Neural cell (in vitro differentiated cells): ENCODE data around the gene ANGPTL7. TPM values are rescaled to one million over a fixed set of nuclear protein-coding genes. Genes with fewer than 3 reads are reported as not detected.

ENCODE experiments used
- H2AFZ ChIP-seq: fragments of 200-600, 300-800 bp; sonication (generic), shearing (Covaris generic); 2 replicates; pipeline ENCODE4 v1.6.0; 2014; ENCODE audit warnings: low read depth, mild to moderate bottlenecking, antibody characterized with exemption, low read length, moderate library complexity
- H3F3A ChIP-seq: fragments of 200-600 bp; shearing (Covaris generic); 2 replicates; pipeline ENCODE4 v1.6.1; 2016; ENCODE audit warnings: mild to moderate bottlenecking, moderate library complexity, mixed read lengths, antibody characterized with exemption, low read length; ENCODE audit not compliant: insufficient read depth, poor library complexity, severe bottlenecking
- H3K27ac ChIP-seq: fragments of 200-600, 300-800 bp; sonication (generic), shearing (Covaris generic); 2 replicates; pipeline ENCODE4 v1.5.1; 2014; ENCODE audit warnings: mild to moderate bottlenecking, low read length, moderate library complexity
- H3K27me3 ChIP-seq: fragments of 300-800, 200-600 bp; sonication (generic), shearing (Covaris generic); 2 replicates; pipeline ENCODE4 v1.6.0; 2014; ENCODE audit warnings: mild to moderate bottlenecking, low read depth, low read length, moderate library complexity; ENCODE audit not compliant: insufficient read depth
- H3K36me3 ChIP-seq: fragments of 300-800, 200-600 bp; sonication (generic), shearing (Covaris generic); 2 replicates; pipeline ENCODE4 v1.5.1; 2014; ENCODE audit warnings: mild to moderate bottlenecking, antibody characterized with exemption, low read length, moderate library complexity; ENCODE audit not compliant: insufficient read depth
- H3K4me2 ChIP-seq: fragments of 300-800, 200-600 bp; sonication (generic), shearing (Covaris generic); 2 replicates; pipeline ENCODE4 v1.6.0; 2014; ENCODE audit warnings: mild to moderate bottlenecking, low read length
- H3K4me3 ChIP-seq: fragments of 300-800, 200-600 bp; sonication (generic), shearing (Covaris generic); 2 replicates; pipeline ENCODE4 v1.5.1; 2014; ENCODE audit warnings: mild to moderate bottlenecking, low read length, moderate library complexity
- H3K79me2 ChIP-seq: fragments of 200-600 bp; shearing (Covaris generic); replicated peaks from 2 replicates; pipeline ENCODE4 v1.6.0; 2014; ENCODE audit warnings: mild to moderate bottlenecking, low read length, moderate library complexity; ENCODE audit not compliant: insufficient read depth
- H3K9ac ChIP-seq: fragments of 300-800, 200-600 bp; sonication (generic), shearing (Covaris generic); 2 replicates; pipeline ENCODE4 v1.6.1; 2016; ENCODE audit warnings: mild to moderate bottlenecking, low read length, mixed read lengths
- H3K9me2 ChIP-seq: fragments of 200-600 bp; shearing (Covaris generic); 2 replicates; pipeline ENCODE4 v1.6.1; 2016; ENCODE audit warnings: mild to moderate bottlenecking, low read length, mixed read lengths; ENCODE audit not compliant: insufficient read depth
- H3K9me3 ChIP-seq: fragments of 200-600, 300-800 bp; sonication (generic), shearing (Covaris generic); 2 replicates; pipeline ENCODE4 v1.6.1; 2016; ENCODE audit warnings: mild to moderate bottlenecking, mixed run types, low read length, moderate library complexity, mixed read lengths
- H4K20me1 ChIP-seq: fragments of 200-600 bp; shearing (Covaris generic); 2 replicates; pipeline ENCODE4 v1.6.1; 2016; ENCODE audit warnings: mild to moderate bottlenecking, mixed run types; ENCODE audit not compliant: insufficient read depth
- CTCF ChIP-seq: fragments of 450-650 bp; IDR thresholded peaks from 2 replicates; pipeline ENCODE4 v1.5.1; 2014; ENCODE audit warnings: antibody characterized with exemption, mild to moderate bottlenecking, moderate library complexity; ENCODE audit not compliant: poor library complexity, severe bottlenecking
- EP300 ChIP-seq: fragments of 450-650 bp; conservative IDR thresholded peaks from 2 replicates; pipeline ENCODE4 v1.6.1; 2014; ENCODE audit warnings: antibody characterized with exemption, mild to moderate bottlenecking, moderate library complexity; ENCODE audit not compliant: poor library complexity, severe bottlenecking
- EZH2 ChIP-seq: fragments of 200-600, 300-800 bp; shearing (Covaris generic), sonication (generic); IDR thresholded peaks from 2 replicates; pipeline ENCODE4 v1.6.1; 2014; ENCODE audit warnings: antibody characterized with exemption, low read length, borderline replicate concordance, mild to moderate bottlenecking; ENCODE audit not compliant: insufficient read depth, poor library complexity, severe bottlenecking
- MXI1 ChIP-seq: fragments of 450-650 bp; conservative IDR thresholded peaks from 2 replicates; pipeline ENCODE4 v1.6.1; 2014; ENCODE audit warnings: antibody characterized with exemption, mild to moderate bottlenecking; ENCODE audit not compliant: poor library complexity, severe bottlenecking
- POLR2AphosphoS5 ChIP-seq: IDR thresholded peaks from 2 replicates; pipeline ENCODE4 v1.6.1; 2012
- RAD21 ChIP-seq: fragments of 450-650 bp; conservative IDR thresholded peaks from 2 replicates; pipeline ENCODE4 v1.6.1; 2014; ENCODE audit warnings: antibody characterized with exemption, mild to moderate bottlenecking, moderate library complexity
- REST ChIP-seq: IDR thresholded peaks from 2 replicates; pipeline ENCODE4 v1.6.1; 2012; ENCODE audit warnings: borderline replicate concordance
- SMC3 ChIP-seq: fragments of 450-650 bp; conservative IDR thresholded peaks from 2 replicates; pipeline ENCODE4 v1.6.1; 2014; ENCODE audit warnings: antibody characterized with exemption, mild to moderate bottlenecking, moderate library complexity; ENCODE audit not compliant: poor library complexity
- polyA plus RNA-seq: library from polyadenylated mRNA; depleted of rRNA; stranded (reverse); fragments of >200 nt; gene quantifications from 2 replicates; pipeline ENCODE4 v1.2.3, GENCODE V29; 2014
- small RNA-seq, 3 experiments: library from RNA; depleted of rRNA; stranded (forward); fragments of <200 nt; gene quantifications; one replicate each; pipeline ENCODE3, GENCODE V24; 2012

Gene ANGPTL7
- polyA plus RNA-seq, 1 donor from 2014 or later = not detected

- TF ChIP-seq RAD21 = no peak
- no peak for TF ChIP-seq POLR2AphosphoS5
- no peak for TF ChIP-seq SMC3
- TF ChIP-seq EP300 = no peak
- no peak for TF ChIP-seq MXI1
- no peak for TF ChIP-seq REST
- Histone ChIP-seq H3F3A (no peaks in the 10 kb centered on the region), H3K79me2 (no peaks in the 10 kb centered on the region), H3K9me2 (no peaks in the 10 kb centered on the region), H3K9me3 (no peaks in the 10 kb centered on the region), H3K27ac (no peak overlapping the region), H3K27me3 (no peaks in the 10 kb centered on the region), H3K9ac (no peak overlapping the region), H4K20me1 (no peaks in the 10 kb centered on the region), H3K4me2 (no peak overlapping the region), H2AFZ (no peak overlapping the region), H3K4me3 (no peak overlapping the region), H3K36me3 (peaks cover 11% of the 10 kb centered on the region)
Observed at GRCh38 chr1:11238311-11238710, 49.2 kb downstream of the ANGPTL7 start.

GRCh38 chr1:11245248-11245647 lies 56.1 kb downstream of the ANGPTL7 start:
- Histone ChIP-seq H4K20me1 (no peaks in the 10 kb centered on the region), H3F3A (no peaks in the 10 kb centered on the region), H3K9me2 (no peaks in the 10 kb centered on the region), H3K79me2 (no peaks in the 10 kb centered on the region), H3K9ac (no peak overlapping the region), H2AFZ (no peak overlapping the region), H3K4me3 (no peak overlapping the region), H3K27ac (no peak overlapping the region), H3K36me3 (peaks cover 3% of the 10 kb centered on the region), H3K9me3 (no peaks in the 10 kb centered on the region), H3K4me2 (no peak overlapping the region), H3K27me3 (no peaks in the 10 kb centered on the region)
- TF ChIP-seq CTCF (no peak), EZH2 (no peak), POLR2AphosphoS5 (no peak)

Small RNA genes within 50 kb of the gene (small RNA-seq; reads per million reads assigned to genes)
- gene RNU6-291P (0 to 0.16 (median 0) reads per million in 3 experiments), gene RNU6-537P (0.13 to 2.0 (median 1.5) reads per million in 3 experiments), gene RPL39P6 (0 reads per million in 3 experiments)

Other genes starting within 250 kb of the ANGPTL7 start
- gene TARDBP, start 176.7 kb upstream of the ANGPTL7 start, polyA plus RNA-seq = 129 and 157 TPM in 2 replicates
- not detected in 2 replicates for gene MASP2, start 142.1 kb upstream of the ANGPTL7 start, polyA plus RNA-seq
- gene SRM, start 129.3 kb upstream of the ANGPTL7 start, polyA plus RNA-seq = 22.9 and 23.2 TPM in 2 replicates
- gene EXOSC10, start 89.5 kb upstream of the ANGPTL7 start, polyA plus RNA-seq = 112 and 115 TPM in 2 replicates
- 41.2 and 44.9 TPM in 2 replicates for gene MTOR, start 73.2 kb downstream of the ANGPTL7 start, polyA plus RNA-seq
- gene UBIAD1, start 83.8 kb downstream of the ANGPTL7 start, polyA plus RNA-seq = 10.5 and 14.5 TPM in 2 replicates